GM08714 (cell line): Measurements from ENCODE around the gene TEX44.
"Not testable (repeated sequence)": the region's sequence is repeated elsewhere in the genome, so short reads cannot be mapped to it uniquely, and the experiment has no call there.

Experiments
- H3K4me3 ChIP-seq: fragments of 200-500 bp; sonication (Bioruptor generic); 2 replicates; pipeline ENCODE4 v1.5.1; 2014; ENCODE audit warnings: mild to moderate bottlenecking, low read length, inconsistent platforms
- ZNF274 ChIP-seq: IDR thresholded peaks from 2 replicates; pipeline ENCODE4 v1.6.1; 2012; ENCODE audit warnings: mild to moderate bottlenecking, low read depth, low read length

Gene TEX44

DNA sequence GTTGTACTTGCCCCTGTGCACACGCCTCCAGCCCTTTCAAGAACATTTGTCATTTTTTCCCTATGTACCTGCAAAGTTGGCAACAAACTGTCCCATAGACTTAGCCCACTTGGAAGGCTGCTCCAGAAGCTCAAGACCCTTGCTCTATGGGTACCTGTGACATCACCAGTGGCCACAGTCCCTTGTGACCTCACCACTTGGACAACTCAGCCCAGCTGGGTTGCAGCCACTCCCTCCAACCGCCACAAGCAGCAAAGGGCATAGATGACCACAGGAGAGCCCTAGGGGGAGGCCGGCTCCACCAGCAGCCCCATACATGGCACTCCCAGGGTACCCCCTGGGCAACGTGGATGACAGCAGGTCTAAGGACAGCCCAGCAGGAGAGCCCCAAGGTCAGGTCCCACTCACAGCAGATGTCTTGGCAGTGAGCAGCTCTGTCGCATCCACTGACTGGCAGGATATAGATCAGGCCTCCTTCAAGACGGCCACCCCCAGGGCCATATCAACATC is at the start of gene TEX44:
TEX44 (plus strand) TSS at position 229 of the 510 bp plus-strand sequence; CDS start at position 317, 88 bp downstream.
- no peak for TF ChIP-seq ZNF274
- H3K4me3 ChIP-seq = no peak within 1 kb of the TSS

DNA sequence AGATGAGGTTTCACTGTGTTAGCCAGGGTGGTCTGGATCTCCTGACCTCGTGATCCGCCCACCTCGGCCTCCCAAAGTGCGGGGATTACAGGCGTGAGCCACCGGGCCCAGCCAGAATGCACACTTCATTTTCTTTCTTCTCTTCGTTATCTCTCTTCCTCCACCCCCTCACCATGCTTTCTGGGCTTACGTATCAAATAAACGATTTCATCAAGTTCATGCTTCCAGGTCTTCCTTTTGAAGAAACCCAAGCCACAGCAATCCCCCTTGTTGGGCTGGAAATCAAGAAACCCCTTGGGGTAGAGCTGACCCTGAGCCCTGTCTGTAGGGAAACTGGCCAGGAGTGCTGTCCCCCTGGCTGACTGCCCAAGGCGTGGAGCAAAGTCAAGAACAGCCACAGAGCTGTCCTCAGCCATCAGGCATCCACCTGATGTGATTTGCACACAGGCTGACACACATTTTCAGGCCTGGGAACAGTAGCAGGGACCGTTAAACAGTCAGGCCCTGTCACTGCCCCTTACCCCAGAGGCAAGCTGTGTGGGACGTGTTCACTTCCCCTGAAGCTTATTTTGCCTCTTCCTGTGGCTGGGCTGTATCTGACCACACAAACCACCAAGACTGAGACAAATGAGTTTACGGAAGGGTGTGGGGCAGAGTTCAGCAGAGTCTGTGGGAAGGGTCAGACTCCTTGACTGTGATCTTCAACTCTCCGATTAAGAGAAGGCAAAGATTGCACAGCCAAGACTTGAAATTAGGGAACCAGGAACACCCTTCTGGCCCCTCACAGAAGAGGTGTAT is 47.4 kb upstream of the TEX44 start:
- no peak for TF ChIP-seq ZNF274
- peak overlapping the region; percentile 25; the same call in 1 of the 2 replicates for H3K4me3 ChIP-seq

DNA sequence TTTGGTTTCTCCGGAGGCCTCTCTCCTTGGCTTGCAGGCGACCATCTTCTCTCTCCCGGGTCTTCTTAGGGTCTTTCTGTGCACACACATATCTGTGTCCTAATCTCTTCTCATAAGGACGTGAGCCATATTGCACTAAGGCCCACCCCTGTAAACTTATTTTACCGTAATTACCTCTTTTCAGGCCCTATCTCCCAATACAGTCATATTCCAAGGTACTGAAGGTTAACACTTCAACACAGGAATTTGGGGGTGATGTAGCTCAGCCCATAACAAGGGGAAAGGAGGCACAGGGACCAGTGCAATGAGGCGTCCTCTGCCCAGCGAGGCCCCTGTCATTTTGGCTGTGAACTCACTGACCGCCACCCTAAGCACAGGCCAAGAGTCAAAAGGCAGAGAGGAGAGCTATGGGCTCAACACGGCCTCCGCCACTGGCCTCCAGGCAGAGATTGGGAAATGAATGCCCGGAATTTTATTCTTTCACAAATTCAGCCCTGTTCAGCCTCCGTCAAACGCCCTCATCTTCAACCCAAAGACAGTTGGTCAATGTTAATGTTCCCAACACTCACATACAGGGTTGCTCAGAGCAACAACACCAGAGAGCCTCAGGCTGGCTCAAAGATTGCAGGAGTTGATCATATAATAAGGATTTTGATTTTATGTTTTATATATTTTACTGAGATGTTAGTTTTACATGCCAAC is 46.5 kb upstream of the TEX44 start:
- peak overlapping the region; percentile 25; the same call in 1 of the 2 replicates for H3K4me3 ChIP-seq
- TF ChIP-seq ZNF274 = no peak

DNA sequence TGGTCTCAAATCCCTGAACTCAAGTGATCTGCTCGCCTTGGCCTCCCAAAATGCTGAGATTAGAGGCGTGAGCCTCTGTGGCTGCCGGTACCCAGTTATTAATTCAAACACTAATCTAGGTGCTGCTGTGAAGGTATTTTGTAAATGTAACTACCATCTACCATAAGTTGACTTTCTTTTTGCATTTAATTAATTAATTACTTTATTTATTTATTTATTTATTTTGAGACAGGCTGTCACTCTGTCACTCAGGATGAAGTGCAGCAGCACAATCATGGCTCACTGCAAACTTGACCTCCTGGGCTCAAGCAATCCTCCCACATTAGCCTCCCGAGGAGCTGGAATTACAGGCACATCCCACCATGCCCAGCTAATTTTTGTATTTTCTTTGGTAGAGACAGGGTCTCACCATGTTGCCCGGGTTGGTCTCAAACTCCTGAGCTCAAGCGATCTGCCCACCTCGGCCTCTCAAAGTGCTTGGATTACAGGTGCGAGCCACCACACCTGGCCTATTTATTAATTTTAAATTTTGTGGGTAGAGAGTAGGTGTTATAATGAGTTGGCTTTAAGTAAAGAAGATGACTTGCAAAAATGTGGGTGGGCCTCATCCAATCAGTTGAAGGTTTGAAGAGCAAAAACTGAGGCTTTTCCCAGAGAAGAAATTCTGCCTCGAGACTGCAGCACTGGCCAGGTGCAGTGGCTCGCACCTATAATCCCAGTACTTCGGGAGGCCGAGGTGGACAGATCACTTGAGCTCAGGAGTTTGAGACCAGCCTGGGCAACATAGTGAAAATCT is 45.2 kb upstream of the TEX44 start:
- H3K4me3 ChIP-seq = no peak overlapping the region
- no peak for TF ChIP-seq ZNF274

DNA sequence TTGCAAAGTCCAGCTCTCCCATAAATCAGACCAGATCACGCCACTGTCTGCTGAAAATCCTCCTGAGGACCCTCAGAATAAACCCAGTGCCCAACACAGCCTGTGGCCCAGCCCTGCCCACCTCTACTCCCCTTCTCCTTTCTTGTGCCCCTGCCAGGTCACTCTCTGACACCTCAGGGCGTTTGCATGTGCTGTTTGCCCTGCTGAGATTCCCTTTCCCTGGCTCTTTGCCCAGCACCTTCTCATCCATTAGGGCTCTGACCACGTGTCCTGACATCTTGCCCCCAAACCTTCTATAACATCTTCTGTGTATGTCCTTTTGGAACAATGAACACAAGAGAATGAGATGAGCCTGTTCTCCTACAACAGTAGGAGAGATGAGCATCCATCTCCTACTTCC is 43.9 kb upstream of the TEX44 start:
- H3K4me3 ChIP-seq = no peak overlapping the region
- TF ChIP-seq ZNF274 = no peak

DNA sequence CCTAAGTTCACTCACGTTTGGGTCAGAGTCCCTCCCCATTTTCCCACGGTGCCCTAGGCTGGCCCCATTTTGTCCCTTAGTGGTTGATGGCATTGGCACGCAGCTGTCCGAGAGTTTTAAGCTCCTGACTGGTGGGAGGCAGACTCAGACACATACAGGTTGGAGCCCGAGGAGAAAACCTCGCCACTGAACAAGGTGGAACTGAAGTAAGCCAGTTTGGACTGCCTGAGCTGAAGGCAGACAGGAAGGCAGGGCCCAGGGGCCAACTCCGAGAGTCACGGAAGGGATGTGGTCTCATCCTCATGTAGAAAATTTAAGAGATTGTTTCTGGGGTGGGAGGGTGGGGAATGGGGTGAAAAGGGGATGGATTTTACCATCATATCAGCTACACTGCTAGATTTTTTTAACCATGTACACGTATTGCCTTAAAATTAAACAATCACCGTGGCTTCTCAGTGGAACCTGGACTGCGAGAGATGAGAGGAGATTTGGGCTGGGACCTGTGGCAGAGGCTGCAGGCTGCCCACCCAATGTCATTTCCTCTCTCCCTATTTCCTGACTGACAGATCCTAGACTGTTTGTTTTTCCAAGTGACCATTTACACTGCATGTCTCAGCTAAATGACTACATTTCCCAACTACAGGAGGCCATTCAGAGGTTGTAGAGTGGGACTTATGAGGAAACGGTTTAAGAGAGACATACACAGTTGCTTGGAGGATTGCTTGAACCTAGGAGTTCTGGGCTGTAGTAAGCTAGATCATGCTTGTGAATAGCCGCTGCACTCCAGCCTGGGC is 43.0 kb upstream of the TEX44 start:
- H3K4me3 ChIP-seq = no peak overlapping the region
- no peak for TF ChIP-seq ZNF274

DNA sequence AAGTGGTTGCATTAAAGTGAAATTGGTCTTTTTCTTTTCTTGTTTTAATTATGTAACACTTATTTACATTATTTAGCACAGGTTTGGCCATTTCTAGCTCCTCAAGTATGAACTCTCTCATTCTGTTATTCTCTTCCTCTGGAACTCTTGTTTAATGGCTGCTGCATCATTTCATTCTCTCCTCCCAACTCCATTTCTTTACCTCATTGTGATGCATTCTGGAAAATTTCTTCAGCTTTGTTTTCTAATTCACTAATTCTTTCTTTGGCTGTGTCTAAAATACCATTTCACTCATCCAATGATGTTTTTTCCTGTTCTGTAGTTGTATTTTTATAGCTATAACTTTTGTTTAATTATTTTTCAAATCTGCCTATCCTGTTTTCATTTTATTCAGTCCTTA is 39.9 kb upstream of the TEX44 start:
- no peak for TF ChIP-seq ZNF274
- H3K4me3 ChIP-seq = no peak overlapping the region

DNA sequence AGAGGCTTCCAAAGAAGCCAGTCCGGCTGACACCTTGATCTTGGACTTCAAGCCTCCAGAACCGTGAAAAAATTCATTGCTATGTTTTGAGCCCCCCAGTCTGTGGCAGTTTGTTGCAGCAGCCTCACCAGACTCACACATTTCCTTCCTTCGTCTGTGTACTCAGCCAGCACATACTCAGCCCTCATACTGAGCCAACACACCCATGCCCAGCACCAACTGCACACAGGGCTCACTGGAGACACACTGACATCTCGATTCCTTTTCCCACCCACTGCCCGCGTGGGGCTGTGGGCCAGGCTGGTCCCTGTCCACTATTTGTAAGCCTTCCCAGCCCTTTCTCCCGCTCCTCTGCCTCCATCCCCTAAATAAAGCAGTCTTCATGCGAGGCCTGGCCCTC is 38.3 kb upstream of the TEX44 start:
- peak overlapping the region; percentile 16; the same call in 1 of the 2 replicates for H3K4me3 ChIP-seq
- no peak for TF ChIP-seq ZNF274

DNA sequence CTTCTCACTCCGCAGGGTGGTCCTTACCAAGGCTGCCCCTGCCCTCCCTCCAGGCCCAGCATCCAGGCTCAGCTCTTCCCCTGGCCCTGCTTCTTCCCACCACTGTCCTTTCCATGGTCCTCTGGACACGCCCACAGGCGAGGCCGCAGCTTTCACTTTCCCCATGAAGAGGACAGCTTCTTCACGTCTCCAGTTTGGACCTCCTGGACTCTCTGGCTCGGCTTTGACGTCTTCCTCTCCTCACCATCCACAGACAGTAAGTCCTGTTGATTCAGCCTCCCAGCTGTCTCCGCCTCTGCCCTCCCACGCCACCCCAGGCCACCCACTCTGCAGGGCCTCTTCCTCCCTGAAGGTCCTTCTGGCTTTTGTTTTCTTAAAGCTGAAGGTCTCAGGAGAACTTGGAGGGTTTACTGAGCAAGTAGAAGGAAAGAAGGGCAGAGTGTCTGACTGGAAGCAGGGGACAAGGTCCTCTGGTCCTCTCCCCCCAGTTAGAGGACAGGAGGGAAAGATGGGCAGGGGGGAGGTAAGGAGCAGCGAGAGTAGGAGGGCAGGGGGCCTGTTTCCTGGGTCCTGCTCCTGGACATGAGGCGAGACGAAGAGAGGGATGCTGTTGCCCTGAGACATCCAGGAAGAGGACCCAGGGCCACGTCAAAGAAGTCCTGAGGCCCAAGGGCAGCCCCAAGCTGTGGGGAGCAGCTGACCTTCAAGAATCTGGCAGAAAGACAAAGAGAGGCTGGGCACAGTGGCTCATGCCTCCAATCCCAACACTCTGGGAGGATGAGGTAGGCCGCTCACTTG is 37.7 kb upstream of the TEX44 start:
- peak overlapping the region; percentile 16; the same call in 1 of the 2 replicates for H3K4me3 ChIP-seq
- TF ChIP-seq ZNF274 = no peak

DNA sequence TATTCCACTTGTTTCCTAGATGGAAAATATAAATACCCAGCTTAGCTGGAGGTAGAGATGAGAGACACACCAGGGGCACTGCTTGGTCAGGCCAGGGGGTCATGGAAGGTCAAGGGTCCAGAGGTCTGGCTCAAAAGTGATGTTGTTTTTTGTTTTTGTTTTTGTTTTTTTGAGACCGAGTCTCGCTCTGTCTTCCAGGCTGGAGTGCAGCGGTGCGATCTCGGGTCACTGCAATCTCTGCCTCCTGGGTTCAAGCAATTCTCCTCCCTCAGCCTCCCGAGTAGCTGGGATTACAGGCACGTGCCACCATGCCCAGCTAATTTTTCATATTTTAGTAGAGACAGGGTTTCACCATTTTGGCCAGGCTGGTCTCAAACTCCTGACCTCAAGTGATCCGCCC is 36.2 kb upstream of the TEX44 start:
- not testable (repeated sequence) for H3K4me3 ChIP-seq

DNA sequence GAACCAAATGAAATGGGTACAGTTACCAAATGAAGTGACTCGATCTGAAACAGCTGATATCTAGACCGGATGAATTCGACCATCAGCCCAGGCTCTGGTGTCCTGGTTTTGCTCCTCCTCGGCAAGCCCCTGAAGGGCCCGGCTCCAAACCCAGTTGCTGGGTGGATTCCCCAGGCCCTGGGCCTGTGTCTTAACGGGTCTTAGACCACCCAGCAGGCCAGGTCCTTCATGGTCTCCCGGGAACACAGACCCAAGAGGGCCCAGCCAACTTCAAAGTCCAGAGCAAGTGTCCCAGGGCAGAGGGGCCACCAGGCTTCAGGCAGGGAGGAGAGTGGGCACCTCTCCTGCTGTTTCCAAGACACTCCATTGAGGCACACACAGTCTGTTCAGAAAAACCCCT is 35.7 kb upstream of the TEX44 start:
- TF ChIP-seq ZNF274 = no peak
- H3K4me3 ChIP-seq = no peak overlapping the region

DNA sequence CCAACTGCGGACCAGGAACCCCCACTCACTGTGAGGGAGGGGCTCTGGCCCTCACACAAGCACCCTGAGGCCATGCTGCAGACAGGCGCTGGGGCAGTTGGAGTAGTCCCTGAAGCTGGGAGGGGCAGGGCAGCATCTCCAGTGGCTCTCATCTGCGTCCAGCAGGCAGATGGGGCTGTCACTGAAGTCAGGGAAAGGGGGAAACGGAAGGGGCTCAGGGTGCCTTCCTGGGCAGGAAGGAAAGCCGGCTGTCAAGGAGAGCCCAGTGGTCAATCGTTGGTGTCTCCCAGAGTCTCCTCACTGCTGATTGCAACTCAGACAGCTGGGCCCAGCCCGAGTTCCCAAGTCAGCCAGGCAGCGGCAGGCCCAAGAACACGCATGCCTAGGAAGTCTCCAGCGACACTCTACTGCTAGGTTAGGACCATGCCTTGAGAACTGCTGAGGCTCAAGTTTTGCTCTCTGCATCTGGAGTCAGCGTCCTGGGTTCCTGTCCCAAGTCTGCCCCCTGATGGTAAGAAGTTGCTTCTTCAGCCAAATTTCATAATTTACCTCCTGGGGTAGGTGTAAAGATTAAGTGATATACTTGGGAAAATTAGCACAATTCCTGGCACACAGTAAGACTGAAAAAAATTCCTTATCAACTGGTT is 35.0 kb upstream of the TEX44 start:
- TF ChIP-seq ZNF274 = no peak
- H3K4me3 ChIP-seq = no peak overlapping the region
